ENCODE results near the gene PKD2L2.

DNA sequence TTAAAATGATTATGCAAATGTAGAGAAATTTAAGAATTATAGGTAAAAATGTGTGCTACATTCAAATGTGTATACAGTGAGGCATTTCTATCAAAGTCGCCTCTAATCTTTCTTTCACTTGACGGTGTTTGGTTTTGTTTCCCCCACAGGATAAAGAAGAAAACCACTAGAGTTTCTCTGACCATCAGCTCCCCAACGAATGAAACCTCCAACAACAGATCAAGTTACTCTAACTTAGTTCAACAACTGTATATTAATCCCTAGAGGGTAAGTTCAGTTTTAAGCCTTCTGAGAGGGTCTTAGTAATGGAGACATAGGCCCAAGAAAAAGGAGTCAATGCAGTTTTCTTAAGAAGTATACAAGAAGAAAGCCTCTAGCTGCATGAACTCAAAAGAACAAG is 33.1 kb upstream of the PKD2L2 start:
- TF ChIP-seq, protein P1, sequence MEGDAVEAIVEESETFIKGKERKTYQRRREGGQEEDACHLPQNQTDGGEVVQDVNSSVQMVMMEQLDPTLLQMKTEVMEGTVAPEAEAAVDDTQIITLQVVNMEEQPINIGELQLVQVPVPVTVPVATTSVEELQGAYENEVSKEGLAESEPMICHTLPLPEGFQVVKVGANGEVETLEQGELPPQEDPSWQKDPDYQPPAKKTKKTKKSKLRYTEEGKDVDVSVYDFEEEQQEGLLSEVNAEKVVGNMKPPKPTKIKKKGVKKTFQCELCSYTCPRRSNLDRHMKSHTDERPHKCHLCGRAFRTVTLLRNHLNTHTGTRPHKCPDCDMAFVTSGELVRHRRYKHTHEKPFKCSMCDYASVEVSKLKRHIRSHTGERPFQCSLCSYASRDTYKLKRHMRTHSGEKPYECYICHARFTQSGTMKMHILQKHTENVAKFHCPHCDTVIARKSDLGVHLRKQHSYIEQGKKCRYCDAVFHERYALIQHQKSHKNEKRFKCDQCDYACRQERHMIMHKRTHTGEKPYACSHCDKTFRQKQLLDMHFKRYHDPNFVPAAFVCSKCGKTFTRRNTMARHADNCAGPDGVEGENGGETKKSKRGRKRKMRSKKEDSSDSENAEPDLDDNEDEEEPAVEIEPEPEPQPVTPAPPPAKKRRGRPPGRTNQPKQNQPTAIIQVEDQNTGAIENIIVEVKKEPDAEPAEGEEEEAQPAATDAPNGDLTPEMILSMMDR (IDR thresholded peaks at IDR 0.05) = no peak
- no peak for TF ChIP-seq POLR2A (IDR thresholded peaks at IDR 0.05)
